Superior temporal gyrus (tissue), 1 donor: ENCODE measurements around the gene ADAMTSL3.
"Not testable (repeated sequence)": the region's sequence is repeated elsewhere in the genome, so short reads cannot be mapped to it uniquely, and the experiment has no call there.

ENCODE experiments used
- DNase-seq: peaks from one replicate; pipeline ENCODE4 v3.0.0-alpha.2; 2016; ENCODE audit errors: extremely low spot score

The ADAMTSL3 gene

DNA sequence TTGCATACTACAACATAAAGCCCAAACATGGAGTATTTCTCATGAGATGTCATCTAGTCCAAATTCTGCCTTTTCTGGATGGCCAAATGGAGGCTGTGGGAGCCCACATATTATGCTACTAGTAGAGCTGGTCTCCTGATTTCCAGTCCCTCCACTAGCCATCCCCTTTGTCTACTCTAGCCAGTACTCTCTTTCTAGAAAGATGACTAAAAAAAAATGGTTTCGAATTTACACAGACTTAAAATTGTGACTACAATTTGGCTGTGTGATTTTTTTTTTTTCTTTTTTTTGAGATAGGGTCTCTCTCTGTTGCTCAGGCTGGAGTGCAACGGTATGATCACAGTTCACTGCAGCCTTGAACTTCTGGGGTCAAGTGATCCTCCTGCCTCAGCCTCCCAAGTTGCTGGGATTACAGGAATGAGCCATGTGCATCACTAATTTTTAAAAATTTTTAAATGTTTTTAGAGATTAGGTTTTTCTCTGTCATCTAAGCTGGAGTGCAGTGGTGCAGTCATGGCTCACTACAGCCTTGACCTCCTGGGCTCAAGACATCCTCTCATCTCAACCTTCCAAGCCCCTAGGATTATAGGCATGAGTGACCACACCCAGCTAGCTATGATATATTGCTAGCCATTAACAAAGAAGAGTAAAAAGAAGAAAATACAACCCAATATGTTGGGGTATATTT, 273.9 kb downstream of the ADAMTSL3 start:
- DNase-seq: no peak

- DNase-seq: no peak
Measured at GRCh38 chr15:83928392-83928734, 274.4 kb downstream of the ADAMTSL3 start.

GRCh38 chr15:83928878-83929418, 275.0 kb downstream of the ADAMTSL3 start:
- DNase-seq: no peak

DNA sequence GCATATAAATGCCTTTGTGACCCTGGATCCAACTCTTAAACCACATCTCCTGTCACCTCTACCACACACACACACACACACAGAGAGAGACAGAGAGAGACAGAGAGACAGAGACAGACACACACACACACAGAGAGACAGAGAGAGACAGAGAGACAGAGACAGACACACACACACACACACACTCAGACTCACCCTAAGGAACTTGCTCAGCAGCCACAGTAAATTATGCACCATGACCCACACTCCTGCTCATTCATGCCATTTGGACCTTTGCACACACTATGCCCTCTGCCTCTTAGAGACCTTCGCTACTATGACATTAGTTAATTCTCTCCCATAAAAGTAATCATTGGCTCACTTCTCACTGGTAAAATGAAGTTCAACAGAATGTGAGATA, 275.7 kb downstream of the ADAMTSL3 start:
- no peak for DNase-seq

DNA sequence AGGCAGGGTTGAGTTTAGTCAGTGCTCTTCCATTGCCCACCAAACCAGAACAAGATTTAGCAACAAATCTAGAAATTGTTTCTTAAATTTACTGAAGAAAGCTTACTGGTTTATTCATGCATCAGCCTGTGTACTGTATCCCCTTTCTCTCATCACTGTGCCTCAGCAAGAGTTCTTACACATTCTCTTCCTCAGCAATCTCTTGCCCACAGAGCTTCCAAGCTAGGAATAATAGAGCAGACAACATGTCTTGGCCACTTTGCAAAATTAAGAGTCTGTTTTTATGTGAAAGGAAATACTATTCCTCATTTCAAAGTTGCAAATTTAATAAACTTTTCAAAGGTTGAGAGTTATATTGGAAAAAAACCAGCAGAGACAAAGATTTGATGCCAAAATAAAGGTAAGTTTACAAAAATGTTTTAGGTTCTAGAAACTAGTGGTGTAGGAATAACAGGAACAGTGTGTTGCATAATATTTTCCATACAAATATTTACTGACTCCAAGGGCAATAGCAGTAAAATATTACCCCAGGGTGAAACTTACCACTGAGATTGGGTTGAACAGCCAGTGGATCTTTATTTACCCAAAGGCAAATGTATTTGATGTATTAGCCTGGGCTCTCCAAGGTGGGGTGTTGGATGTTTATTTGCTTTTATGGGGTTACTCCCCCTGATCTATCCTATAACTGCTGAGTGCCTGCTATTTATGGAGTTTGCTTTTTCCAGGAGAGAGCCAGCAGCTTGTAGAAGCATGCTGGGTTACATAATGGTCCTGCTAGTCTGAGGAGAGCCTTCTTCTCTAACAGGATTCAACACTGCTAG, 276.7 kb downstream of the ADAMTSL3 start:
- peak; percentile 12 for DNase-seq

DNA sequence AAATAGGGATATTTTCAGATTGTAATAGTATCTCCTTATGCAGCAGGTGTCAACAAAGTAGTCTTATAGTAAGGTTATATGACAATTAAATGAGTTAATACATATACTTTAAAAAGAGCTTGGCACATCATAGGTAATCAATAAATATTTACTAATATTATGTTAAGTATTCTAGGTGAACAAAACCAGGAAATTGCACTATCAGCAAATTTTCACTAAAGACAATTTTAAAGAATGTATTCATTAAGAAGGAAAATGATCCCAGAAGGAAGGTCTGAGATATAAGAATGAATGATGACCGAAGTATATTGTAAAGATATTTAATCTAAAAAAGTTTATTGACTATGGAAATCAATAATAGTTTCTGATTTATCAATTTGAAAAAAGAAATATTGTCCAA, 281.9 kb downstream of the ADAMTSL3 start:
- no peak for DNase-seq

GRCh38 chr15:83940136-83940535, 286.2 kb downstream of the ADAMTSL3 start:
- no peak for DNase-seq

GRCh38 chr15:83943043-83943442, 289.1 kb downstream of the ADAMTSL3 start:
- DNase-seq: no peak

- no peak for DNase-seq
Measured at GRCh38 chr15:83943849-83944404, 290.0 kb downstream of the ADAMTSL3 start.

- peak; percentile 52 for DNase-seq
Measured at GRCh38 chr15:83947156-83947555, 293.2 kb downstream of the ADAMTSL3 start.

GRCh38 chr15:83954506-83954905, 300.6 kb downstream of the ADAMTSL3 start:
- no peak for DNase-seq

DNA sequence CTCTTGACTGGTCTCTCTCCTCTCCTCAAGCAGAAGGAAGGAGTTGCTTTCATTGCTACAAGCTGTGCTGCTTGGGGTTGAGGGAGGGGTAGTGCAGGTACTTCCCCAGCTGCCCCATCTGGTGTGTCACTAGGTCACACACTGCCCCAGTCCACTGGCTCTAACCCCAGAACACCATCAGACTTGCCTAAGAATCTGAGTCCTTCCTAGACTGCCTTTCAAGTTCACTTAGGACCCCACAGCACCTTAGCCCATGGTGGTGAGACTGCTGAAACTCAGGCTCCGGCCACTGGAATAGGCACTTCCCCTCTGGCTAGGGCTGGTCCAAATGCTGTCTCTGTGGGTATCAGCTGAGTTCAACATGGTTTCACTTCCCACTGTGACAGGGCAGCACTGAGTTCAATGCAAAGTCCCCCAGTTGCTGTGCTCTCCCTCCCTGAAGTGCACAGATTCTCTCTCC, 301.9 kb downstream of the ADAMTSL3 start:
- DNase-seq: no peak

- no peak for DNase-seq
Measured at GRCh38 chr15:83956887-83957286, 303.0 kb downstream of the ADAMTSL3 start.

DNA sequence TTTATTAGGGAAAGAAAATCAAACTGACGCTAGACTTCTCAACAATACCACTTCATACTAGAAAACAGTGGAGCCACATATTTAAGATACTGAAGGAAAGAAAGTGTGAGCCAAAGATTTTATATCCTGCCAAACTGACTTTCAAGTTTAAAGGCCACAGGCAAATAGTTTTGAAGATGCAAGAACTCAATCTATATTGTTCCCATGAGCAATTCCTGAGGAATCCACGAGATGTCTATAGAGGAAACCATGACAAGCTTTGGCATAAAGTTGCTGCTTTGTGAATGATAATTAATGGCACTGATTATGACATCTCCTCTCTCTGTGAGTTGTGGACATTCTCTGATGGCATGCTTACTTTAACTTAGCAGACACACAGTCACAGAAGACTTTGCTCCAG, 305.6 kb downstream of the ADAMTSL3 start:
- DNase-seq: no peak

DNA sequence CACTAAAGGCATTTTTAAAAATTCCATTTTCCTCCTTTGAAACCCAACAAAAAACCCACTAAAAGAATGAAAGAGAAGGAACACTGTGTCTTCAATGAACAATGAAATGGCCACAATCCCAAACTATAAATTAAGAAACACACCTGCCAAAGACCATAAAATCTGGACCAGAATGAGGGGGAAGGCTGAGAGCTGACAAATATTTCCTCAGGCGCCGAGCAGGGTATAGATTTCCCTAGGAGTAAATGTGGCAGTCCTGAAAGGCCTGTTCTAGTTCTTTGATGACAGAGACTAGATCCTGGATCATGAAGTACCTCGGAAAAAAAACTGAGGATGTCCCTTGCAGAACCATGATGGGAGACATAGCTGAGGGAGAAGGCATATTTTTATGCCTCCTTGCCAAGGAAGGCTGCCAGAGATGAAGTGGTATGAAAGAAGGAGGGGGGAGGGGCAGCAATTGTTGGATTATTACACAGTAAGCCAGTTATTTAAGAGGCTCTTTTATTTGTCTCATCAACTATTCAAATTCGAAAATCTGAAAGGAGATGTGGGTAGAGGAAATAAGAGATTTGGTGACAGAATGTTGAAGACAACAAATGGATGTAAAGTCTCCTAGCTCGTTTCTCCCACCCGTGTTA, 306.4 kb downstream of the ADAMTSL3 start:
- no peak for DNase-seq

DNA sequence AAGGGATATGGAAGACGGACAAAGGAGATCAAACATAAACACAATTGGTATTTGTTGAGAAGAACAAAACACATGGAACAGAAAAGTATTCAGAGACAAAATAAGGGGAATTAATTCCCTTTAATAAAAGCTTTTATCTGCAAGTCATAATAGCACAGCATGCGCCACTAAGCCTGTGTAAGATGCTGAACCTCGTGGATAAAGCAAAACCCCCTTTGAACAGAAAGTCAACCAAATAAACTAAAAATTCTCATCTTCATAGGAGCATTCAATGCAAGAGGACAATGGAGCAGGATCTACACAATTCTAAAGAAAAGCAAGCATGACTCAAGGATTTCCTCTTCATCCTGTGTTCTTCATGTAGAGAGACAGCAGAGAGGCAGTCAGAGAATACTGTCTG, 307.4 kb downstream of the ADAMTSL3 start:
- no peak for DNase-seq

DNA sequence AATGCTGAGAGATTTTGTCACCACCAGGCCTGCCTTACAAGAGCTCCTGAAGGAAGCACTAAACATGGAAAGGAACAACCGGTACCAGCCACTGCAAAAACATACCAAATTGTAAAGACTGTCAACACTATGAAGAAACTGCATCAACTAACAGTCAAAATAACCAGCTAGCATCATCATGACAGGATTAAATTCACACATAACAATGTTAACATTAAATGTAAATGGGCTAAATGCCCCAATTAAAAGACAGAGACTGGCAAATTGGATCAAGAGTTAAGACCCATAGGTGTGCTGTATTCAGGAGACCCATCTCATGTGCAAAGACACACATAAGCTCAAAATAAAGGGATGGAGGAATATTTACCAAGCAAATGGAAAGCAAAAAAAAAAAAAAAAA, 311.0 kb downstream of the ADAMTSL3 start:
- DNase-seq: not testable (repeated sequence)

DNA sequence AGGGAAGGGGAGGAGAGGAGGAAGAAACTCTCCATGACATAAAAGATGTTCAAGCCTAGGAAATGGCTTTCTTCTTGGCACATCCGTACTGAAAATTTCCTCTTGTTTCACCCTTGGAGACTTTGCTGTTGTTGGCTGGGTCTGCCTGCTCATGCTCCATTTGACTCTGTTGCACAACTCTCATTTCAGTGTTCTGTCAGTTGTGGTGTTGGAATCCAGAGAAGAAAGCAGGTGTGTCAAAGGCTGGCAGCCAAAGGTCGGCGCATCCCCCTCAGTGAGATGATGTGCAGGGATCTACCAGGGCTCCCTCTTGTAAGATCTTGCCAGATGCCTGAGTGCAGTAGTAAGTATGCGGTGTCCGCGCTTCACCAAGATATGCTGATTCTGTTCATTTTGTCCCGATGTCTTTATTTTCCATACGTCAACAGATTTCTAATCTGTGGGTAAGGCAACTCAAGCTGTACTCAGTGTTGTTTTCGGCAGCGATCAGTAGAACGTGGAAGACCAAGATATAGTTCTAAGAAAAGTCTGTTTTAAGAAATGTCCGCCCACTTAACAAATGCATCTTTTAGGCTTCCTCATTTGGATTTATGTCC, 316.5 kb downstream of the ADAMTSL3 start:
- no peak for DNase-seq

GRCh38 chr15:83971992-83972391, 318.1 kb downstream of the ADAMTSL3 start:
- DNase-seq: no peak

DNA sequence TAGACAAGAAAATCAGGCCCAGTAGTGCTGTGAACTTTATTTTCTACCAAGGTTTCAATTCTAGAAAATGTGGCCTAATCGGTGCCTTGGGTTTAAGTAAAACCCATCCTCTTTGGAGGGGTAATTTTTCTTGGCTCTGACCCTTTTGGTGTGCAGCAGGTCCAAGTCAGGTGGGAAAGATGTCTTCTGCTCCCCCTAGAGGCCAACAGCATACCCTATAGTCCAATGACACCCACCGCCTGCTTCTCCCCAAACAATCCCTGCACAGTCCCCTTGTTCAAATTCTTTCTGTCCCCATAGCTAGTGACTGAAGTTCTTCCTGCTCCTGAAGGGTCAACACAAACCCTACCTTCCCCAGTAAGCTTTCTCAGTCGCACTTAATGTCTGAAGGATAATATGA, 319.9 kb downstream of the ADAMTSL3 start:
- DNase-seq: no peak

- DNase-seq: no peak
Measured at GRCh38 chr15:83977992-83978391, 324.1 kb downstream of the ADAMTSL3 start.

GRCh38 chr15:83978588-83978987, 324.7 kb downstream of the ADAMTSL3 start:
- no peak for DNase-seq
